SK-N-SH treated with all-trans-retinoic acid at 6 μM for 48 hours (cell line): ENCODE results near the gene ABI3BP.

Experiments
- ATAC-seq: fragments of 200-7000 bp; cut with Tn5 transposase; 3 replicates; pipeline ENCODE4 v1.9.1; 2020; ENCODE audit warnings: mild to moderate bottlenecking, moderate library complexity
- ARNTL ChIP-seq: fragments of 450-650 bp; formaldehyde crosslinking; IDR thresholded peaks from 2 replicates; pipeline ENCODE4 v1.5.0; 2020; ENCODE audit warnings: low read depth, mild to moderate bottlenecking, moderate library complexity, borderline replicate concordance
- BACH2 ChIP-seq: fragments of 250-450 bp; sonication (Bioruptor Pico); IDR thresholded peaks from 2 replicates; pipeline ENCODE4 v1.9.0; 2021; ENCODE audit warnings: mild to moderate bottlenecking, borderline replicate concordance
- CSDC2 ChIP-seq: fragments of 250-450 bp; sonication (Bioruptor Pico); IDR thresholded peaks from 2 replicates; pipeline ENCODE4 v1.5.0; 2020; ENCODE audit warnings: mild to moderate bottlenecking, moderate library complexity
- GLIS3 ChIP-seq: fragments of 250-450 bp; sonication (Bioruptor Pico); IDR thresholded peaks from 2 replicates; pipeline ENCODE4 v1.5.0; 2020; ENCODE audit warnings: mild to moderate bottlenecking, moderate library complexity
- OSR1 ChIP-seq: fragments of 250-450 bp; sonication (Bioruptor Pico); IDR thresholded peaks from 2 replicates; pipeline ENCODE4 v1.8.0; 2022; ENCODE audit warnings: moderate library complexity, mild to moderate bottlenecking, inconsistent platforms
- PPARA ChIP-seq: fragments of 250-450 bp; sonication (Bioruptor Pico); IDR thresholded peaks from 2 replicates; pipeline ENCODE4 v1.5.0; 2020; ENCODE audit warnings: mild to moderate bottlenecking, borderline replicate concordance
- RARB ChIP-seq: fragments of 250-450 bp; sonication (Bioruptor Pico); IDR thresholded peaks from 2 replicates; pipeline ENCODE4 v1.8.0; 2021; ENCODE audit warnings: mild to moderate bottlenecking, moderate library complexity
- SNAI2 ChIP-seq: fragments of 250-450 bp; sonication (Bioruptor Pico); IDR thresholded peaks from 2 replicates; pipeline ENCODE4 v1.5.0; 2020; ENCODE audit warnings: mild to moderate bottlenecking, moderate library complexity
- TCF4 ChIP-seq: fragments of 250-450 bp; sonication (Bioruptor Pico); IDR thresholded peaks from 2 replicates; pipeline ENCODE4 v1.8.0; 2021; ENCODE audit warnings: mild to moderate bottlenecking, moderate library complexity, borderline replicate concordance
- TOX ChIP-seq: fragments of 250-450 bp; sonication (Bioruptor Pico); IDR thresholded peaks from 2 replicates; pipeline ENCODE4 v1.8.0; 2021; ENCODE audit warnings: mild to moderate bottlenecking, moderate library complexity, borderline replicate concordance
- ZC3H10 ChIP-seq: fragments of 250-450 bp; sonication (Bioruptor Pico); IDR thresholded peaks from 2 replicates; pipeline ENCODE4 v1.5.1; 2021; ENCODE audit warnings: mild to moderate bottlenecking, moderate library complexity
- ZFP3 ChIP-seq: fragments of 250-450 bp; sonication (Bioruptor Pico); IDR thresholded peaks from 2 replicates; pipeline ENCODE4 v1.5.0; 2020; ENCODE audit warnings: mild to moderate bottlenecking, moderate library complexity
- ZNF565 ChIP-seq: fragments of 450-650 bp; formaldehyde crosslinking; conservative IDR thresholded peaks from 2 replicates; pipeline ENCODE4 v1.5.0; 2020; ENCODE audit warnings: low read depth, mild to moderate bottlenecking, moderate library complexity
- ZNF70 ChIP-seq: fragments of 450-650 bp; formaldehyde crosslinking; IDR thresholded peaks from 2 replicates; pipeline ENCODE4 v1.5.0; 2020; ENCODE audit warnings: mild to moderate bottlenecking, moderate library complexity
- ZNF8 ChIP-seq: fragments of 450-650 bp; formaldehyde crosslinking; IDR thresholded peaks from 2 replicates; pipeline ENCODE4 v1.5.0; 2020; ENCODE audit warnings: mild to moderate bottlenecking, moderate library complexity
- TF ChIP-seq, protein P1 (sequence below): fragments of 250-450 bp; sonication (Bioruptor Pico); IDR thresholded peaks from 2 replicates; pipeline ENCODE4 v1.8.0; 2020; ENCODE audit warnings: mild to moderate bottlenecking, moderate library complexity, borderline replicate concordance
- TF ChIP-seq, protein P2 (sequence below): fragments of 250-450 bp; sonication (Bioruptor Pico); IDR thresholded peaks from 2 replicates; pipeline ENCODE4 v1.5.0; 2020; ENCODE audit warnings: mild to moderate bottlenecking, moderate library complexity
- TF ChIP-seq, protein P3 (sequence below): fragments of 250-450 bp; sonication (Bioruptor Pico); IDR thresholded peaks from 2 replicates; pipeline ENCODE4 v1.5.1; 2021; ENCODE audit warnings: mild to moderate bottlenecking, moderate library complexity
- TF ChIP-seq, protein P4 (sequence below): fragments of 250-450 bp; sonication (Bioruptor Pico); IDR thresholded peaks from 2 replicates; pipeline ENCODE4 v1.8.0; 2021; ENCODE audit warnings: low read depth, mild to moderate bottlenecking, moderate library complexity, borderline replicate concordance
- TF ChIP-seq, protein P5 (sequence below): fragments of 250-450 bp; sonication (Bioruptor Pico); IDR thresholded peaks from 2 replicates; pipeline ENCODE4 v1.5.1; 2020; ENCODE audit warnings: low read depth, mild to moderate bottlenecking, moderate library complexity

ABI3BP gene

DNA sequence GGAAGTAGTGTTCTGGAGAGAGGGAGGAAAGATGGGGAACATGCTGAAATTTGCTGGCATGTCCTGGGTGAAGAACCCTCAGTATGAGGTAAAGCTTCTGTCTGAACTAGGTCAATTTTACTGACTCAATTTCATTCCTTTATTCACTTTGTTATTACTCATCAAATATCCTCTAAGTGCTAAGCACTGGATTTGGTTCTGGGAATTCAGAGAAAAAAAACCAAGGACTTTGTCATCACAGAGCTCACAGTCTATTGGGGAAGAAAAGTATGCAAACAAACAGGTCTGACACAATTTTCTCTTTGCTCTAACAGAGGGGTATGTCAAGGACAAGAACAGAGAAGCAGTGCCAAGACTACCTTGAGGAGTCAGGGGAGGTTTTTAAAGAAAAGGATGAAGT is 215.9 kb downstream of the ABI3BP start:
- TF ChIP-seq ZFP3 (CRISPR knock-in tag) (no peak), RARB (CRISPR knock-in tag) (no peak), SNAI2 (CRISPR knock-in tag) (no peak), TCF4 (CRISPR knock-in tag) (no peak), BACH2 (no peak), ZC3H10 (CRISPR knock-in tag) (no peak), PPARA (no peak), CSDC2 (CRISPR knock-in tag) (no peak), ZNF565 (CRISPR knock-in tag) (no peak)
- TF ChIP-seq, protein P1, sequence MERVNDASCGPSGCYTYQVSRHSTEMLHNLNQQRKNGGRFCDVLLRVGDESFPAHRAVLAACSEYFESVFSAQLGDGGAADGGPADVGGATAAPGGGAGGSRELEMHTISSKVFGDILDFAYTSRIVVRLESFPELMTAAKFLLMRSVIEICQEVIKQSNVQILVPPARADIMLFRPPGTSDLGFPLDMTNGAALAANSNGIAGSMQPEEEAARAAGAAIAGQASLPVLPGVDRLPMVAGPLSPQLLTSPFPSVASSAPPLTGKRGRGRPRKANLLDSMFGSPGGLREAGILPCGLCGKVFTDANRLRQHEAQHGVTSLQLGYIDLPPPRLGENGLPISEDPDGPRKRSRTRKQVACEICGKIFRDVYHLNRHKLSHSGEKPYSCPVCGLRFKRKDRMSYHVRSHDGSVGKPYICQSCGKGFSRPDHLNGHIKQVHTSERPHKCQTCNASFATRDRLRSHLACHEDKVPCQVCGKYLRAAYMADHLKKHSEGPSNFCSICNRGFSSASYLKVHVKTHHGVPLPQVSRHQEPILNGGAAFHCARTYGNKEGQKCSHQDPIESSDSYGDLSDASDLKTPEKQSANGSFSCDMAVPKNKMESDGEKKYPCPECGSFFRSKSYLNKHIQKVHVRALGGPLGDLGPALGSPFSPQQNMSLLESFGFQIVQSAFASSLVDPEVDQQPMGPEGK, result no peak
- TF ChIP-seq, protein P2, sequence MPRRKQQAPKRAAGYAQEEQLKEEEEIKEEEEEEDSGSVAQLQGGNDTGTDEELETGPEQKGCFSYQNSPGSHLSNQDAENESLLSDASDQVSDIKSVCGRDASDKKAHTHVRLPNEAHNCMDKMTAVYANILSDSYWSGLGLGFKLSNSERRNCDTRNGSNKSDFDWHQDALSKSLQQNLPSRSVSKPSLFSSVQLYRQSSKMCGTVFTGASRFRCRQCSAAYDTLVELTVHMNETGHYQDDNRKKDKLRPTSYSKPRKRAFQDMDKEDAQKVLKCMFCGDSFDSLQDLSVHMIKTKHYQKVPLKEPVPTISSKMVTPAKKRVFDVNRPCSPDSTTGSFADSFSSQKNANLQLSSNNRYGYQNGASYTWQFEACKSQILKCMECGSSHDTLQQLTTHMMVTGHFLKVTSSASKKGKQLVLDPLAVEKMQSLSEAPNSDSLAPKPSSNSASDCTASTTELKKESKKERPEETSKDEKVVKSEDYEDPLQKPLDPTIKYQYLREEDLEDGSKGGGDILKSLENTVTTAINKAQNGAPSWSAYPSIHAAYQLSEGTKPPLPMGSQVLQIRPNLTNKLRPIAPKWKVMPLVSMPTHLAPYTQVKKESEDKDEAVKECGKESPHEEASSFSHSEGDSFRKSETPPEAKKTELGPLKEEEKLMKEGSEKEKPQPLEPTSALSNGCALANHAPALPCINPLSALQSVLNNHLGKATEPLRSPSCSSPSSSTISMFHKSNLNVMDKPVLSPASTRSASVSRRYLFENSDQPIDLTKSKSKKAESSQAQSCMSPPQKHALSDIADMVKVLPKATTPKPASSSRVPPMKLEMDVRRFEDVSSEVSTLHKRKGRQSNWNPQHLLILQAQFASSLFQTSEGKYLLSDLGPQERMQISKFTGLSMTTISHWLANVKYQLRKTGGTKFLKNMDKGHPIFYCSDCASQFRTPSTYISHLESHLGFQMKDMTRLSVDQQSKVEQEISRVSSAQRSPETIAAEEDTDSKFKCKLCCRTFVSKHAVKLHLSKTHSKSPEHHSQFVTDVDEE, result no peak
- TF ChIP-seq, protein P3, sequence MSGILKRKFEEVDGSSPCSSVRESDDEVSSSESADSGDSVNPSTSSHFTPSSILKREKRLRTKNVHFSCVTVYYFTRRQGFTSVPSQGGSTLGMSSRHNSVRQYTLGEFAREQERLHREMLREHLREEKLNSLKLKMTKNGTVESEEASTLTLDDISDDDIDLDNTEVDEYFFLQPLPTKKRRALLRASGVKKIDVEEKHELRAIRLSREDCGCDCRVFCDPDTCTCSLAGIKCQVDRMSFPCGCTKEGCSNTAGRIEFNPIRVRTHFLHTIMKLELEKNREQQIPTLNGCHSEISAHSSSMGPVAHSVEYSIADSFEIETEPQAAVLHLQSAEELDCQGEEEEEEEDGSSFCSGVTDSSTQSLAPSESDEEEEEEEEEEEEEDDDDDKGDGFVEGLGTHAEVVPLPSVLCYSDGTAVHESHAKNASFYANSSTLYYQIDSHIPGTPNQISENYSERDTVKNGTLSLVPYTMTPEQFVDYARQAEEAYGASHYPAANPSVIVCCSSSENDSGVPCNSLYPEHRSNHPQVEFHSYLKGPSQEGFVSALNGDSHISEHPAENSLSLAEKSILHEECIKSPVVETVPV (CRISPR knock-in tag), result no peak
- TF ChIP-seq, protein P4, sequence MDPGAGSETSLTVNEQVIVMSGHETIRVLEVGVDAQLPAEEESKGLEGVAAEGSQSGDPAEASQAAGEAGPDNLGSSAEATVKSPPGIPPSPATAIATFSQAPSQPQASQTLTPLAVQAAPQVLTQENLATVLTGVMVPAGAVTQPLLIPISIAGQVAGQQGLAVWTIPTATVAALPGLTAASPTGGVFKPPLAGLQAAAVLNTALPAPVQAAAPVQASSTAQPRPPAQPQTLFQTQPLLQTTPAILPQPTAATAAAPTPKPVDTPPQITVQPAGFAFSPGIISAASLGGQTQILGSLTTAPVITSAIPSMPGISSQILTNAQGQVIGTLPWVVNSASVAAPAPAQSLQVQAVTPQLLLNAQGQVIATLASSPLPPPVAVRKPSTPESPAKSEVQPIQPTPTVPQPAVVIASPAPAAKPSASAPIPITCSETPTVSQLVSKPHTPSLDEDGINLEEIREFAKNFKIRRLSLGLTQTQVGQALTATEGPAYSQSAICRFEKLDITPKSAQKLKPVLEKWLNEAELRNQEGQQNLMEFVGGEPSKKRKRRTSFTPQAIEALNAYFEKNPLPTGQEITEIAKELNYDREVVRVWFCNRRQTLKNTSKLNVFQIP (CRISPR knock-in tag), result no peak
- TF ChIP-seq, protein P5, sequence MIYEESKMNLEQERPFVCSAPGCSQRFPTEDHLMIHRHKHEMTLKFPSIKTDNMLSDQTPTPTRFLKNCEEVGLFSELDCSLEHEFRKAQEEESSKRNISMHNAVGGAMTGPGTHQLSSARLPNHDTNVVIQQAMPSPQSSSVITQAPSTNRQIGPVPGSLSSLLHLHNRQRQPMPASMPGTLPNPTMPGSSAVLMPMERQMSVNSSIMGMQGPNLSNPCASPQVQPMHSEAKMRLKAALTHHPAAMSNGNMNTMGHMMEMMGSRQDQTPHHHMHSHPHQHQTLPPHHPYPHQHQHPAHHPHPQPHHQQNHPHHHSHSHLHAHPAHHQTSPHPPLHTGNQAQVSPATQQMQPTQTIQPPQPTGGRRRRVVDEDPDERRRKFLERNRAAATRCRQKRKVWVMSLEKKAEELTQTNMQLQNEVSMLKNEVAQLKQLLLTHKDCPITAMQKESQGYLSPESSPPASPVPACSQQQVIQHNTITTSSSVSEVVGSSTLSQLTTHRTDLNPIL (CRISPR knock-in tag), result no peak
- no peak for ATAC-seq

DNA sequence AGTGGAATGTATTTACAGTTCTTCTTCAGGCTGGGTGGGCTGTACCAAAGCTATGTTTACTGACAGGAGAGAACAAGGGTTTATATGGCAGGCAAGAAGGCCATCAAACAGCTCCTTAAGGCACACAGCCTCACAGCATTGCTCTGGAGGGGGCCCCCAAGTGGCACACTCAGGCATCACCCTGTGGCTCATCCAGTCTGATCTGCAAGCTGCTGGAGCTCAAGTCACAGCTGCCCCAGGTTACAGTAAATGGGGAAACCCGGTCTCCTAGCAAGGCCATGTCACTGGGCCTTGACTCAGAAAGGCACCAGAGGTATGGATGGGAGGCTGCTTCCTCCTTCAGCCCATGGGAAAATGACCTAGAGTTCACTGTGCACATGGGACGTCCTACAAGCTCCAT is 216.5 kb downstream of the ABI3BP start:
- TF ChIP-seq TOX (CRISPR knock-in tag) (no peak), RARB (CRISPR knock-in tag) (no peak), TCF4 (CRISPR knock-in tag) (no peak), ZNF70 (no peak), GLIS3 (CRISPR knock-in tag) (no peak), PPARA (no peak), ZNF8 (CRISPR knock-in tag) (no peak)

DNA sequence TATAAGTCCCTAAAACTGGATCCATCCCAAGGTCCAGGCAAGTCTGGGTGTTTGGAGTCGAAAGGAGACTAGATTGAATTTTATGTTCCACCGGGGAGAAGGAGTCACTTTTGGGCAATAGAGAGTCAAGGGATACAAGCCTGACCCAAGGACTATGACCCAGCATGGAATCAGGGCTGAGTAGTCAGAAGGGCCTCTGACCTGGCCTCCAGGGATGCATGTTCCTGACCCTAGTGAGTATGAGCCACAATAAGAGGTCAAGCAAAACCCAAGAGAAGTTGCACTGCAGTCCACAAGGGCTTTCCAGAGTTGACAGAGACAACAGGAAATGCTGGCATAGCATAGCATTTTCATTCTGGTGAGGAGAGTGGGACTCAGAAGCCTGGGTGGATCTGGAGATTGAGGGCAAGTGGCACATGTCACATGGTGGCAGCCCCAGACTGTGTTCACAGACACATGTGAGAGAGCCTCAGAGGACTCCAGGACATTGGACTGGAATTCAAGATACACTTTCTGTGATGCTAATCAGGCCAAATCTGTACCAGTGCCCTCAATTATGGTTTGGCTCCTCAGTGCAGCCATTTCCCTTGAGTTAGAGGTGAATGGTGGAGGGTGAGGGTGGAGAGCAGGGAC is 217.0 kb downstream of the ABI3BP start:
- ATAC-seq, result no peak
- TF ChIP-seq ZNF565 (CRISPR knock-in tag) (no peak), TCF4 (CRISPR knock-in tag) (no peak), ARNTL (CRISPR knock-in tag) (no peak), OSR1 (CRISPR knock-in tag) (no peak), ZNF8 (CRISPR knock-in tag) (no peak), ZNF70 (no peak), RARB (CRISPR knock-in tag) (no peak), ZC3H10 (CRISPR knock-in tag) (no peak), GLIS3 (CRISPR knock-in tag) (no peak), CSDC2 (CRISPR knock-in tag) (no peak), ZFP3 (CRISPR knock-in tag) (no peak)
- TF ChIP-seq, protein P1, result no peak
- TF ChIP-seq, protein P2, result no peak
- TF ChIP-seq, protein P5 (CRISPR knock-in tag), result no peak

More for the DNA sequence above, 216.5 kb downstream of the ABI3BP start:
- no peak for ATAC-seq
